Keratinocyte (primary cell): ENCODE measurements around the gene DLX4.

Source experiments
- EZH2 ChIP-seq: IDR thresholded peaks from one replicate; pipeline ENCODE4 v1.6.1; 2012; ENCODE audit warnings: inconsistent platforms, mild to moderate bottlenecking, low read length, moderate library complexity
- TF ChIP-seq, protein P1 (sequence below), 3 experiments: IDR thresholded peaks in 1 of 3; conservative IDR thresholded peaks in 1 of 3; optimal IDR thresholded peaks in 1 of 3; 2 replicates in 2 of 3; 3 replicates in 1 of 3; pipeline versions ENCODE3 to v1.5.1; 2011; ENCODE audit warnings: low read length in 3 of 3, mild to moderate bottlenecking in 3 of 3, moderate library complexity in 2 of 3, control low read depth in 1 of 3, inconsistent platforms in 1 of 3; ENCODE audit not compliant: insufficient read depth in 2 of 3; ENCODE audit errors: extremely low read depth in 1 of 3

DNA sequence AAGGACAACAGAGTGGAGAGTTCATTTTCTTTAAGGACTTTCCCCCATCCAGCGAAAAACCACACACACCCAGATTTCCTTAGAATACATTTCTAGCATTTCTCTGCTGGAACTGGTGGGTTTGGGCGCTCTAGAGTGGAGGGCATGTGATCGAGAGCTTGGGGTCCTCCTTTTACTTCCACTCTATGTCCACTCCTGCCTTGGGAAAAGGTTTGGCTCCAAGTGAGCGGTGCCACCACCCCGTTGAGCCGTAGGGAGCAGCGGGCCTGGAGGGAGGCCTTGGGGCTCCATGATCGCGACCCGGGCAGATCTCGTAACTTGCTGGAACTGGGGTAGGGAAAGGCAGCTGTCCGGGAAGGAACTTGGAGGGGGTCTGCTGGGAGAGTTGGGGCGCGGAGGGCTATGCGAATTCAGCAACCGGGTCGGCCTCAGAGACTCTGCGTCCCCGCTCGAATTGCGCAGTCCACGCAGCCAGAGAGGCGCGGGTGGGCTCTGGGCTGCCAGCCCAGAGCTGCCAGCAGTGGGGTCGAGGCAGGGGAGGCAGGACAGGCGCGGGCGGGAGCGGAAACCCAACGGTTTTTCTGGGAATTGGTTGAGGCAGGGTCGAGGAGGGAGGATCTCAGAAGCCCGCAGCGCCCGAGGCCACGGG, 2.3 kb downstream of the DLX4 start:
- TF ChIP-seq, protein P1, sequence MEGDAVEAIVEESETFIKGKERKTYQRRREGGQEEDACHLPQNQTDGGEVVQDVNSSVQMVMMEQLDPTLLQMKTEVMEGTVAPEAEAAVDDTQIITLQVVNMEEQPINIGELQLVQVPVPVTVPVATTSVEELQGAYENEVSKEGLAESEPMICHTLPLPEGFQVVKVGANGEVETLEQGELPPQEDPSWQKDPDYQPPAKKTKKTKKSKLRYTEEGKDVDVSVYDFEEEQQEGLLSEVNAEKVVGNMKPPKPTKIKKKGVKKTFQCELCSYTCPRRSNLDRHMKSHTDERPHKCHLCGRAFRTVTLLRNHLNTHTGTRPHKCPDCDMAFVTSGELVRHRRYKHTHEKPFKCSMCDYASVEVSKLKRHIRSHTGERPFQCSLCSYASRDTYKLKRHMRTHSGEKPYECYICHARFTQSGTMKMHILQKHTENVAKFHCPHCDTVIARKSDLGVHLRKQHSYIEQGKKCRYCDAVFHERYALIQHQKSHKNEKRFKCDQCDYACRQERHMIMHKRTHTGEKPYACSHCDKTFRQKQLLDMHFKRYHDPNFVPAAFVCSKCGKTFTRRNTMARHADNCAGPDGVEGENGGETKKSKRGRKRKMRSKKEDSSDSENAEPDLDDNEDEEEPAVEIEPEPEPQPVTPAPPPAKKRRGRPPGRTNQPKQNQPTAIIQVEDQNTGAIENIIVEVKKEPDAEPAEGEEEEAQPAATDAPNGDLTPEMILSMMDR (optimal IDR thresholded peaks at IDR 0.05 in 1 of 3, IDR thresholded peaks at IDR 0.05 in 1 of 3, conservative IDR thresholded peaks at IDR 0.05 in 1 of 3; ENCODE audit: extremely low read depth in 1 of 3, insufficient read depth in 2 of 3, low read length in 3 of 3) = no peak
- TF ChIP-seq EZH2 = no peak
